Muscle of arm (tissue), 12 donors: ENCODE data around the gene NCEH1. TPM values are rescaled to one million over a fixed set of nuclear protein-coding genes. Genes with fewer than 3 reads are reported as not detected.
"Not testable (repeated sequence)": the region's sequence is repeated elsewhere in the genome, so short reads cannot be mapped to it uniquely, and the experiment has no call there.

Experiments
- DNase-seq: peaks from one replicate; pipeline ENCODE4 v3.0.0-alpha.2; 2013
- polyA plus RNA-seq, 12 donors: library from polyadenylated mRNA; unstranded; fragments of 120-200 nt; gene quantifications; one replicate each; pipeline ENCODE4 v1.2.1, GENCODE V29; 2013; ENCODE audit not compliant: insufficient read length in 12 of 12

NCEH1 gene
- polyA plus RNA-seq, 12 donors: 1.7 to 11.9 (median 2.1) TPM; not detected in 1

DNA sequence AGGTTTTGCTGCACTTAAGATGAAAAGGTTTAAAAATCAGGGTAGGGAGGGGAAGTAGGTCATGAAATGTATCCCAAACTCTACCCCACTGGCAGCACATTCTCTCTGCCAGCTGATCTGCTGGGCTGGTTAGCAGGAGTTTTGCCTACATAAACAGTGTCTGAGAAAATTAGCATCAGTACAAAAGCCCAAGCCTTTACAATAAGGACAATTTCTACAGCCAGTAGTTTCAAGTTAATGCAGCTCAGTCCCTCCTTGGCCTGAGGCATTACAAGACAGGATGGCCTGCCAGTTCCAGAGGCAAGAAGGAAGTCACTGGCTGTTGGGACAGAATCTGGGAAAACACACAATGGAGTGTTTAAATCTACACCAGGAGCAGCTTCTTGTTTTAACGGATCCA lies 32.8 kb downstream of the NCEH1 start:
- no peak for DNase-seq

GRCh38 chr3:172676196-172676922 lies 34.5 kb downstream of the NCEH1 start:
- DNase-seq: no peak

DNA sequence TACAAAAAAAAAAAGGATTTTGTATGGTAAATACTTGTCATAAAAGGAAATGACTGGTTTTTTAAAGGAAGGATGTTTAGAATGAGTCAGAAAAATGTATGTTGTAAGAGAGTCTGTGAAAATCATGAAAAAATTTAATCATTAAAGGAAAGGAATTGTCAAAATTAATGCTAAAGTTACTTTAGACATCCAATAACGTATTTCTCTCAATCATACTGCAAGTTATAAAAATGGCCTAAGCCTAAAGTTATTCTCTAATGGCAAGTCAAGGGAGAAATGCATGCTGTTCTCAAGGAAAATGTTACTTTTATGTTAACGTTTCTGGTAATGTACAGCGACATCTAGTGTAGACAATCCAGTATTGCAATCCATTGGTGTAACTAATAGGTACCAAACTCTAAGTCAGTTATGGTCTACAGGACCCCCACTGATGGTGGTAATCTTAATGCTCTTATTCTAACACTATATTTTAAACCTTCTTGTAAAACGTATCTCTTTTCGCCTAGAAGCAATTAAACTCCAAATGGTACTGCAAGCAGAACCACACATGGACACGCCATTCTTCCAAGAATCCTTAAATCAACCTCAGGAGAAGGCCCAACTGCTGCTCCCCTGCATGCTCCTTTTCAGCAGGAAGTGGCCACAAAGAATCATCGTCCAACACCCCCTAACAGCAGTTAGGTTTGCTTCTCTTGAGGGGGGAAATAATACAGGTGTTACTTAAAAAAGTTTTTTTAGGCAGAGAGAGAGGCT lies 35.2 kb downstream of the NCEH1 start:
- peak; percentile 39 for DNase-seq

- DNase-seq: no peak
Observed at GRCh38 chr3:172673210-172673679, 37.6 kb downstream of the NCEH1 start.

DNA sequence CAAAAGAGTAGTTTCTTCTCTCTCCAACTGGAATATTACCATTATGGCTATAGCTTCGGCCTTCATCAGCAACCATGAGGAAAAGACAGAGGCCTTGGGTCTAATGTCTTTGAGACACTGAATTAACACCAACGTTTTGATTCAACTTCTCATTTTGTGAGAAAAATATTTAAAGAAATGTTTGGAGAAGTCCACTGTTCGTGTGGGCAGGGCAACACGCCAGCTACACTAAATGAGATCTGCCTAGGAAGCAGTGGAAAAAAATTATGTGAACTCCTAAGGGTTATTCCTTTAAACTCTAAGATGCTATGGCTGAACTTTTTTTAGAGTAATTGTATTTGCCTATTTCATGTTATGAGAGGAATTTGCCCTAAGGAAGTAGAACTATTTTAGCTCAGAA lies 41.8 kb downstream of the NCEH1 start:
- DNase-seq: no peak

DNA sequence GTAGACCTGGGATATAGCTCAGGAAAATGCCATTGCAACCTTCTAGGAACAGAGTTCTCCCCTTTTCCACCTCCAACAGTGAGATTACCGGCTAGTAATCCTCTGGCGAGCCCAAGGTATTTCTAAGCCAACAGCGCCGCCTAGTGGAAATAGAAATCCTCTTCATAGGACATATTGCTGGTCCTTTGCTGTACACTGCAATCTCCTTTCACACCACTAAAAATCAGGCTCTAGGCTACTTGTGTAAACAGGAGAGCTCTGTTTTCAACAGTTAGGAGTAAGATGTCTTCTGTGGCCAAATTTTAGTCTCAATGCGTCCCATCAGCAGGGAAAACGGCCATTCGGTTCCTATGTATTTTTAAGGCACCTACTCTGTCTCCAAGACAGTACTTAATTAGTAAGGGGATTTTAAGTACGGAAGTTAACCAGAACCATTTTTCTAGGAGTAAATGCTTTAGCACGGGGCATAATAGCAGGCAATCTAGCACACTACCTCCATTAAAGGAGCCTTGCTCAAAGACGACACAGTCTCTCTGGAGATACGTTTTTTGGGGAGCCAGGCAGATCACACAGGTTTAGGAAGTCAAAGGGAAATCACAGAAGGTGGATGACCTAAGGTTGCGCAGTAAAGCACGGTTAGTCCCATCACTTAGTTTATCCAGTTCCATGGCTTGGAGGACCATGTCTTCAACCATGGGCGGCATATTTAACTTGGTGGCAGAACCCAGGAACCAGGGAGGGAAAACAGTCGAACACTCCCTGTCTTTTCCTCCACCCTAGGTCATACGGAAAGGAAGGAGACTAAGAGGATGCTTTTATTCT lies 43.8 kb downstream of the NCEH1 start:
- DNase-seq: peak; percentile 74

DNA sequence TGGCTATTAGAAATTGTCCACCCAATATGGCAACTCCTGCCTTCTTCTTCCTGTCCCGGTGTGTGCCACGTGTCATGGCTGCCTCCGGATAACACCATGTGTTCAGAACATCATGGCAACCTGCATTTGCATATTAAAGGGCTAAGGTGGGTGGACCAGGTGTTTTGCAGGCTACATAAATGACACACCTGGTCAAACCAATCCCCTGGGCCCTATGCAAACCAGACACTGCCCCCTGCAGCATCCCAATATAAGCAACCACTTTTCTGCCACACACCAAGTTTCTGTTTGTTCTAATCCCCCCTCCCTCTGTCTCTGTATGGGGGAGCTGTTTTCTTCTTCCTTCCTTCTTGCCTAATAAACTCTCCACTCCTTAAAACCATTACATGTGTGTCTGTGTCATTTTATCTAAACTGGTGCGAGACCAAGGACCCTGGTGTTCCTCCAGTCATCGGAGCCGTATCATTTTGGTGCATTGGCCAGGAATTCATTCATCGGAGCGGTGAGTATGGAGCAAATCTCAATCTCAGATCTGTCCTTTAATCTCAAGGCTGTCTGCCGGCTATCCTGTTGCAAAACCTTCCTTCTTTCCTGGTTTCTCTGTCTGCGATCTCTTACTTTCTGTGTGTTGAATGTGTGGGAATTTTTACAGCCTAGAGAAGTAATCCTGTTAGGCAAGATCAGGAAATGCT lies 44.5 kb downstream of the NCEH1 start:
- no peak for DNase-seq

GRCh38 chr3:172665510-172665909 lies 45.4 kb downstream of the NCEH1 start:
- DNase-seq: not testable (repeated sequence)

DNA sequence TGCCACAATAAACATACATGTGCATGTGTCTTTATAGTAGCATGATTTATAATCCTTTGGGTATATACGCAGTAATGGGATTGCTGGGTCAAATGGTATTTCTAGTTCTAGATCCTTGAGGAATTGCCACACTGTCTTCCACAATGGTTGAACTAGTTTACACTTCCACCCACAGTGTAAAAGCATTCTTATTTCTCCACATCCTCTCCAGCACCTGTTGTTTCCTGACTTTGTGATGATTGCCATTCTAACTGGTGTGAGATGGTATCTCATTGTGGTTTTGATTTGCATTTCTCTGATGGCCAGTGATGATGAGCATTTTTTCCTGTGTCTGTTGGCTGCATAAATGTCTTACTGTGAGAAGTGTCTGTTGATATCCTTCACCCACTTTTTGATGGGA lies 50.4 kb downstream of the NCEH1 start:
- not testable (repeated sequence) for DNase-seq

GRCh38 chr3:172659246-172660002 lies 51.4 kb downstream of the NCEH1 start:
- no peak for DNase-seq

DNA sequence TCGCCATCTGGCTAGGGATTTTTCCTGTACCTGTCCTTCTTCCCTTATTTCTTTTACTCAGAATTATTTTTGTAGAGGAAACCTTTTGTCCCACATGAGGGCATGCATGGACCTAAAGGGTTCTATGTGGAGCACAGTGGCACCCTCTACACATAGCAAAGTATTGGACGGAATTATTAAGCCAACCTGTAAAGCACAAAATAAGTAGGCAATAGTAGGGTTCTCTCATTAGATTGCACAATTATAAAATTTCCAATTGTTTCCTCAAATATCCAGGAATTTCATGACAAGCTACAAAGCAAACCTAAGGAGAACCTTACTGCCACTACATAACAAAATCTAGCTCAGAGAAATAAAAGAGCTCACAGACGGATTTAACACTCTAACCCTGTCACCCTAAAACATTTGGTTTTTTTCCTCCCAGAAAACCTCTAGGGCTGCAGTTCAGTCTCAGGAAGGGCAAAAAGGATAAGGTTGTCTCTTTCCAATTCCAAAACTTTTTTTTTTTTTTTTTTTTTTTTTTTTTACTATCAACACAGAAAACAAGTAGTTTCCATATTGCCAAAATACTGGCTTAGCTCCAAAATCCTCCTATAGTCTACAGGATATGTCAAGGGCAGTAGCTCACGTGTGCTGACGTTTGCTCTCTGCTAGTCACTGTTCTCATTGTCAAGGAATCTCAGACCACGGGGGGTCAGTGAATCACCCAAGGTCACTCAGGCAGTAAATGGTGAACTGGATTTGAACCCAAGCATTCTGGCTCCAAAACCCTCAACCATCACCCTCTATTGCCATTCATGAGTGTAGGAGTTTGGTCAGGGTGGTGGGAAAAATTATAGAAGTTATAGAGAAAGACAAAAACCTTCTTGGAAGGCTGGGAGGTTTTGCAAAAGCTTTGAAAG lies 52.3 kb downstream of the NCEH1 start:
- no peak for DNase-seq

DNA sequence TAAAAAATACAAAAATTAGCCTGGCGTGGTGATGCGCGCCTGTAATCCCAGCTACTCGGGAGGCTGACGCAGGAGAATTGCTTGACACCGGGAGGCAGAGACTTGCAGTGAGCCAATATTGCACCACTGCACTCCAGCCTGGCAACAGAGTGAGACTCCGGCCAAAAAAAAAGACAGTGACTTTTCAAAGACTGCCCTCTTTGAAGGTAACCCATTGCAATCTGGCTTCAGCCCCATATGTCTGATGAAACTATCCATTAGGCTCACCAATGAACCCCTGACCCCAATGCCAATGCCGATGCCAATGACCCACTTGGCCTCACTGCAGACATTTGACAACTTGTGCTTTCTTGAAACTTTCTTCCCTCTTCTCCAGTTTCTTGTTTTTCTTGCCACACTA lies 54.3 kb downstream of the NCEH1 start:
- no peak for DNase-seq

DNA sequence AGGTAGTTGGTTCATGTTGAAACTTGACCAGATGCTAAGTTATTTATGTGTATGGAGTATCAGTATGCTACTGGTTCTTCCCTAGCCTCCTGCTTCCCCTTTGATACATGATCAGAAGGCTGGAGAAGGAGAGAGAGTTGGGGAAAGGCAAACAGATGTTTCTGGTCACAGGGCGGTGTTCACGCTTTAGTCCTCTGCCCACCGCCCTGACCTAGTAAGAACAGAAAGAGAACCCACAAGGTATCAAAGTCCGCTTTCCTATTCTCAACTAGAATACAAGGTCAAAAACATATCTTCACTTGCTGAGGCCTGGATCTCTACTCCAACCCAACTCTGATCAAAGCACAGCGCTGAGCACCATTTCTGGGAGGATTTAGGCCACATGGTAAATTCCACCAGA lies 55.5 kb downstream of the NCEH1 start:
- DNase-seq: no peak

DNA sequence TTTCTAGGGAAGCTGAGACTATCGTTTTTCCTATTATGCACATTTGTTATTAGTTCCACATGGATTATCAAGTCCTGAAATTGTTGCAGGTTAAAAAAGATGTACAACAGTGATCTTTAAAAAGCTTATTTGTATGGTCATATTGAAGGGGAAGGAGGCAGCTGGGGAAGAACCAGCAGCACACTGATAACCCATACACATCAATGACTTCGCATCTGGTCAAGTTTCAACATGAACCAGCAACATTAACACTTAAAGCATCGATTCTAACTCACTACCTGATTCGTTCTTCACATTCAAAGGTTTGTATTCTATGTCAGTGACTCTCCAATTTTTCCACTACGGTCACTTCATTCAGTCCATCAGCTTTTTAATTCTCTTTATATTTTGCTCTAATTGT lies 56.4 kb downstream of the NCEH1 start:
- DNase-seq: no peak

DNA sequence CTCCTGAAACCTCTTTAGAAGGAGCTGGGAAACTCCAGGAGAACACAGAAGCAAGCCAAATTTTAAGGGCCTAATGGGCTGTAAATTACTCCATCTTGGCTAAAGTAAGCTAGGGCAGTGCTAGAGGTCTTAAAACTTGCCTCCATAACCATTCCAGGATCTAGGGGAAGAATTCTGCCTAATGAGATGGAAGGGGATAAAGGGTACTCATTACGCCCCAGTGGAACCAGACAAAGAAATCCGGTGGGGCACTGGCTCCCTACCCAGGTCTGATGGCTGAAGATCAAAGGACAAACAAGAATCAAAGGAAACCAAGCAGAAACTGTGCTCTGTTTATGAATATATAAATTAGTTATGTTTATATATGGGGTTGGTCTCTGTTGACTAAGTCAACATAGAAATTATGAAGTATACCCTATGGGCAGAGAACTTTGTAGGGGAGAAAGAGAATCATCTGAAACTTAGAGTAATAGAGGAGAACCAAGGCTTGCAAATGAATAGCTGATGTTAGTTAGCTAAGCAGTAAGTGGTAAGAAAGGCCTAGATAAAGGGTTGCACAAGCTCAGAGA lies 57.8 kb downstream of the NCEH1 start:
- DNase-seq: no peak

- DNase-seq: no peak
Observed at GRCh38 chr3:172651936-172652625, 58.8 kb downstream of the NCEH1 start.

DNA sequence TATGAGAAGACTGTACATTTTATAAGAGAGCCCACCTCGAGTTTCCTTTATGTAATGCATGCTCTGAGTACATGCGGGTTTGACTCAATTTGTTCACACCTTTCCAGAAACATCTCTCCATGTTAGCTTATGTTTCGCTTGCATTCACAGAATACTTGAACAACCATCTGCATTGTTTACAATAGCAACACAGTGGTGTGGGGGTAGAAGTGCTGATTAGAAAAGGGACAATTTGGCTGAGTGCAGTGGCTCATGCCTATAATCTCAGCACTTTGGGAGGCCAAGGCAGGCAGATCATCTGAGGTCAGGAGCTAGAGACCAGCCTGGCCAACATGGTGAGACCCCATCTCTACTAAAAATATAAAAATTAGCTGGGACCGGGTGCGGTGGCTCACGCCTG lies 60.9 kb downstream of the NCEH1 start:
- no peak for DNase-seq

DNA sequence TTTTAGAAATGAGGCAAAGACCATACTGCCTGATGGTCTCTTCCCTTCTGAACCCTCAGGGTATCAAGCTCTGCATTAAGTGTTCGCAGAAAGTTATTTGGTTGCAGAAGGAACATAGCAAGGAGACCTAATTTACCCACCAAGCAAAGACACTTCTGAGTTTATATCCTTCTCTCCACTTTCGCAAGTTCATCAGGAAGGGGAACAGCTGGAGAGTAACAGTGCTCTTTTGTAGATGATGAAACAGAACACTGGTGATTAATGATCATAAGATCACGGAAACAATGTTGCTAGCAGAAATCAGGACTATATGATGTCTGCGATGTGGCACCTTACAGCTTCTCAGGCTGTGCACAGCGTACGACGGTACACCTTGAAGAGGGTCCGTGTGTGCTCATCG lies 62.1 kb downstream of the NCEH1 start:
- DNase-seq: no peak

GRCh38 chr3:172647823-172648222 lies 63.0 kb downstream of the NCEH1 start:
- DNase-seq: no peak
